Activated T-helper 9 cell treated with anti-CD3 and anti-CD28 coated beads, Interleukin-2, amount 50 U/mL, for 16 hours (primary cell): ENCODE measurements around the gene RHOD.

Experiments used
- DNase-seq: peaks from one replicate; pipeline ENCODE4 v3.0.0-alpha.2; 2020; ENCODE audit warnings: low read depth

Gene RHOD

DNA sequence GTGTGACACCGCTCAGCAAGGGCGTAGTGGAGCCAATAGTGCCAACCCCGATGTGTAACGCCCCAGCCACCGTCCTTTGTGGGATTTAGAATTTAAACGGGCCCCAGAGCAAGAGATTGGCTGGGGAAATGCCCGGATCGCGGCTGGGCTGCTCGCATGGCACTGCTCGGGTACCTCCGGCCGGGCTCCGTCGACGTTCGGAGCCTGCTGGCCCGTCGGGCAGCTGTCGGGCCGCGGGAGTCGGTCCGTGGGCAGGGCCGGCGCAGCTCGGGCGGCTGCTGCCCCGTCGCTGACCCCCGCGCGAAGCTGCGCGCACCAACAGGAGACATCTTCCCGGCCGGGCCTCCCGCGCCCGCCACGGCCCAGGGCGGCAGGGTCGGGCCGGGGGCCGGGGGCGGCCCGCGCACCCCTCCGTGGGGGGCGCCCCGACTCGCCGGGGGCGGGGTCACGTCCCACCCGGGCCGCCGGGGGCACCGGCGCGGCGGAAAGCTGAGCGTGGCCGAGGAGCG, 61.1 kb downstream of the RHOD start:
- DNase-seq = peak; percentile 20

DNA sequence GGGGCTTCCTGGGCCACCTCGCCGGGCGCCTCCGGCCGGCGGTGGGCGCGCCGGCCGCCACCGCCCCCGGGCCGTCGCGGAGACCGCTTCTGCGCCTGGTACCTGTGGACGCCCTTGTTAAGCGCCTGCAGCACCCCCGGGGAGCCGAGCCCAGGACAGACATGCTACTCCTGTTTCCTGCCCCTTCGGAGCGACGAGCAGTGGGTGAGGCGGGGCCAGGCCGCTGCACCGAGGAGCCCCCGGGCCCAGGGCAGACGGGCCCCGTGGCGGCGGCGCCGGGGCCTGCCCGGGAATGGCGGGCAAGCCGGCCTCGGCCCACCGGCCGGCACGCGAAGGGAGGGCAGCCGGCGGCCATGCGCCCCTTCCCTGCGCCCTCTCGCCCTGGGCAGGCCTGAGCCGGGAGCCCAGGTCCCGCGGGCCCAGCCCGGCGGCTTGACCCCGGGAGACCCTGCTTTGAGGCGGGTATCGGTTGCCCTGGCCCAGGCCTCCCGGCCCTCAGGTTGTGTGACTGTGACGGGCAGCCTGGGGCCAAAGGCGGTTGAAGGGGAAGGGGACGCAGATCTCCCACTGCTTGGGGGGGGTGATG, 61.6 kb downstream of the RHOD start:
- peak; percentile 35 for DNase-seq

DNA sequence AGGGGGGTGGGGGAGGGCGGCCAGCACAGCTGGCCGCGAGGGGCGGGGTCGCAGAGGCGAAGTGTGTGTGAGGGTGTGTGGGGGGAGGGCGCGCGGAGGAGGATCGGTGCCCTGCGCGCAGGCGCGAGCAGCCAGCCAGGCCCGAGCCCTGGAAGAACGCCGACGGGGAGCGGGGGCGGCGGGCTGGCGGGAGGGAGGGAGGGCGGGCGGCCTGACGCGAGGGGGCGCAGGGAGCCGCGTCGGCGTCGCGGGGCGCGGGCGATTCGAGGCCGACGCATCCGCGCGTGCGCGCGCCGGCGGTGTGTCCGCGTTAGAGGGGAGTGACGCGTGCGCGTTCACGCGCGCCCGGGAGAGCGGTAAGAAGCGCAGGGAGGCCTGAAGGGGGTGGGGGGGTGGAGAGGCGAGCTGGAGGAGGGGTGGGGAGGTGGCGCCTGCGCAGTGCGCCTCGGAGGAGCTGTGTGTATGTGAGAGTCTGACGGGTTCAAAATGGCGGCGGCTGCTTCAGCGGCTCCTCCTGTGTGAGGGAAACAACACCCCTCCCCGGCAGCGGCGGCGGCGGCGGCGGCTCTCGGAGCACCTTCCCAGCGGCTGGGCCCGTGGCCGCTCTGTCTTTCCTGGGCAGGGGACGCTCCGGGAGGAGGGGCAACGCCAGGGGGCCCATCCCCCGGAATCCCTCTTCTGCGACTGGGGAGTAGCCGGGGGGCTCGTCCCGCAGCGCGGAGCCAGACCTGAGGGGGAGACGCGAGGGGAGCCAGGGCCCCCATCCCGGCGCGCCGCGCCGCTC, 62.3 kb downstream of the RHOD start, which contains the start of gene KDM2A:
KDM2A (plus strand) TSS at position 463 of the 784 bp plus-strand sequence. CDS start 2,054 bp downstream, outside the sequence.
- peak; percentile 99 for DNase-seq

DNA sequence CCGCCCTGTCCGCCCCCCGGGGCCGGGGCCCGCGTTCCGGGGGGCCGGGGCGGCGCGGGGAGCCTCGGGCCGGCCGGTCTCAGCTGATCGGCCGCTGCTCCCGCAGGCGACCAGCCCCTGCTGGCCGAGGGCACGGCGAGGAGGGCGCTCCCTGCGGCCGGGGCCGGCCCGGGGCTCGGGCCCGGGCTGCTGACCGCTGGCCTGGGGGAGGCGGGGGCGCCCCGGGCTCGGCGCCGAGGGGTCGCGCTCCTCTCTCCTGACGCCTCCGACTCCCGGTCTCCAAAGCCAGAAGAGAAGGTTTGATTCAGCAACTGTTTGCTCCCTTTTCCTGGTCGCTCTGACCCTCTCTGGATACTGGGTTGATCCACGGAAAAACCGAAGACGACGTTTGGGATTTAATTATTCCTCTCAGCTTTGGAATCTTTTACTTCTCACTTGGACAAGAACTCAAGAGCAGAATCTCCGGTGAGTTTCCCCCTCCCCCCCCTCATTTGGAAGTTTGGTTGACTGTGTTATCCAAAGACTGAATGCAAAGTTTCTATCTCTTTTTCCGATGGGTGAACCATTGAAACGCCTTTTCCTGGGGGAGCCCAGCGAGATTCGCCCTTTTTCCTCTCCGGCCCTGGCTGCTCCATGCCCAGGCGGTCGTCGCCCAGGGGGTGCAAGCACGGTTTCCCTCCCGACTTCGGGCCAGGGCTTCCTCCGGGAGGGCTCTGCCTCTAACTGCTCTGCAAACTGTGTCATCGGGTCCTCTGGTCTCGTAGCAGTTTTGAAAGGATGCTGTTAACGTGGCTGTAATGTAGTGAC, 63.1 kb downstream of the RHOD start:
- DNase-seq = peak; percentile 3

DNA sequence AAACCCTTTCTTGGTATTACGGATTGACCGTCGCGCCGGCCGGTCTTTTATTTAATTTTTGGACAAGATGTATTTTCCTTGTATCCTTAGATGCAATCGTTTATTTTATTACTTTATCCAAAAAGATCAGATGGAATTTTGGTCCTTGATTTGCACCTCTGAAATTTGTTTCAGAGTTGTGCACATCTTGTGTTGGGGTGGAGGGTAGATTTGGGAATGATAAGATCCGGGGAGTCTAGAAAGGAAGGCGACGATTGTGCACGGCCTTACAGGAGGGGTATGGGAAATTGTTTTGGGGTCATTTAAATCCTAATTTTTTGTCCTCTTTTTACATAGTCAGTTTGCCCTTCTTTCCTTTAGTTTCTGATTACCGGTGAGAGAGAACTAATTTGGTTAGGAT, 63.8 kb downstream of the RHOD start:
- DNase-seq = no peak

DNA sequence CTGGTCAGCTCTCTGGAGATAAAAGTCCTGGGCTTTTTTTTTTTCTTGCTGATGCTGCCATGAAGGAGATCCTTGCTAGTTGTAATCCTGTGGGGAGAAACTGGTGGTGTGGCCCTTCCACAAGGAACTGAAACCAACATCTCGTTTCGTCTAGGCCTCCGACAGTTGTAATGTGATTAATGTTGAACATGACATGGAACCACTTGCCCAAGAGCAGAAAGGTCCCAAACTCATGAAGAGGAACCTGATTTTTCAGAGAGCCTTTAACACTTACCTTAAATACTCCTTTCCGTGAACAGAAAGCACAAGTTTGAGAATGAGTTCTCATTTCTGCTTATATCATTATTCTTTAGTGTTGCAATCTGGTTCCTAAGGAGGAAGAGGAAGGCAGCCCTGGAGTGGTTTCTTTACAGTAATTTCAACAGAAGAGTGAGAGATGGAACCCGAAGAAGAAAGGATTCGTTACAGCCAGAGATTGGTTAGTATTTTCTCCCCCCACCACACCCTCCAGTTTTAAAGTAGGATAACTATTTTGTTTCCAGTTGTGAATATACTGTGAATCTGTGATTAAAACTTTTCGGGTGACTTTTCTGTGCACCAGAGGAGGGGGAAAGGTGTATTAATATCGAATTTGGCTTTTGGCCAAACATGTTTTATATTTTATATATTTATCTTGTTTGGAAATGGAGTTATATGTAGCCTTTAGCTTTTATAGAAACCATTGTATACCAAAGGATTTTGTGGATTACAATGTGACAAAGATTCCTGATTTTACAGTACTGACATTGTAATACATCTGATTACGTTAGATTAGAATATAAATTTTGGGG, 64.4 kb downstream of the RHOD start:
- DNase-seq = no peak
